Glomerular visceral epithelial cell (primary cell): ENCODE data around the gene MRAP2.

ENCODE experiments used
- DNase-seq: peaks from one replicate; pipeline ENCODE4 v3.0.0-alpha.2; 2016; ENCODE audit errors: extremely low spot score

The MRAP2 gene

GRCh38 chr6:84033523-84034451 is at the start of gene MRAP2:
Gene MRAP2 (plus strand): TSS chr6:84033772. CDS start chr6:84055319, 21,547 bp downstream.
- peak; percentile 29 for DNase-seq

GRCh38 chr6:83984411-83984810 is 49.2 kb upstream of the MRAP2 start:
- DNase-seq: no peak

GRCh38 chr6:83985308-83985713 is 48.3 kb upstream of the MRAP2 start:
- DNase-seq: no peak

- DNase-seq: no peak
Measured at GRCh38 chr6:83985715-83986114, 47.9 kb upstream of the MRAP2 start.

GRCh38 chr6:83998021-83998584 is 35.5 kb upstream of the MRAP2 start:
- DNase-seq: no peak

- no peak for DNase-seq
Measured at GRCh38 chr6:84001119-84001518, 32.5 kb upstream of the MRAP2 start.

- no peak for DNase-seq
Measured at GRCh38 chr6:84002226-84002625, 31.3 kb upstream of the MRAP2 start.

GRCh38 chr6:84003131-84003530 is 30.4 kb upstream of the MRAP2 start:
- no peak for DNase-seq

- DNase-seq: no peak
Measured at GRCh38 chr6:84003654-84004053, 29.9 kb upstream of the MRAP2 start.

- no peak for DNase-seq
Measured at GRCh38 chr6:84007871-84008270, 25.7 kb upstream of the MRAP2 start.

GRCh38 chr6:84013354-84013753 is 20.2 kb upstream of the MRAP2 start:
- DNase-seq: no peak

- DNase-seq: no peak
Measured at GRCh38 chr6:84013931-84014330, 19.6 kb upstream of the MRAP2 start.

- DNase-seq: no peak
Measured at GRCh38 chr6:84016029-84016428, 17.5 kb upstream of the MRAP2 start.

GRCh38 chr6:84017709-84018452 is 15.7 kb upstream of the MRAP2 start:
- DNase-seq: no peak

GRCh38 chr6:84018453-84019061 is 15.0 kb upstream of the MRAP2 start:
- no peak for DNase-seq

- DNase-seq: no peak
Measured at GRCh38 chr6:84019141-84019841, 14.3 kb upstream of the MRAP2 start.

GRCh38 chr6:84019842-84020211 is 13.7 kb upstream of the MRAP2 start:
- no peak for DNase-seq

GRCh38 chr6:84021625-84022024 is 11.9 kb upstream of the MRAP2 start:
- DNase-seq: no peak

GRCh38 chr6:84026721-84027164 is 6.8 kb upstream of the MRAP2 start:
- DNase-seq: no peak

- no peak for DNase-seq
Measured at GRCh38 chr6:84027340-84028181, 6.0 kb upstream of the MRAP2 start.

GRCh38 chr6:84028350-84028749 is 5.2 kb upstream of the MRAP2 start:
- DNase-seq: no peak
